B cell (primary cell): Measurements from ENCODE around the gene MR1. TPM values are rescaled to one million over a fixed set of nuclear protein-coding genes. Genes with fewer than 3 reads are reported as not detected.

Source experiments
- ATAC-seq: fragments of 200-7000 bp; cut with Tn5 transposase; one replicate; pipeline ENCODE4 v1.10.0; 2021; ENCODE audit warnings: low read depth, mild to moderate bottlenecking, moderate number of reproducible peaks, moderate library complexity
- CTCF ChIA-PET: fragments of 350-600 bp; sonication (Branson Sonifier 250); formaldehyde crosslinking; loops from one replicate; lab custom pipeline; 2021; ENCODE audit warnings: antibody characterized with exemption, inconsistent platforms; lab: Charles Lee
- POLR2A ChIA-PET: fragments of 350-600 bp; sonication (Branson Sonifier 250); formaldehyde crosslinking; loops from one replicate; lab custom pipeline; 2021; ENCODE audit warnings: antibody characterized with exemption; lab: Charles Lee
- DNase-seq: peaks from one replicate; pipeline ENCODE4 v3.0.0; 2013
- H2AFZ ChIP-seq: 2 replicates; pipeline ENCODE4 v1.6.1; 2012; ENCODE audit warnings: mild to moderate bottlenecking, low read depth, low read length; ENCODE audit not compliant: insufficient read depth, poor library complexity, severe bottlenecking
- H3K27ac ChIP-seq, 2 donors: 1 replicate in 1 of 2; 2 replicates in 1 of 2; pipeline ENCODE4 v1.5.1; 2012 to 2013; ENCODE audit warnings: low read length in 2 of 2, mild to moderate bottlenecking in 2 of 2, moderate library complexity in 1 of 2
- H3K27me3 ChIP-seq, 4 experiments: fragments of 200-600 bp in 1 of 4; sonication (generic) in 1 of 4; replicated peaks in 1 of 4; 1 replicate in 2 of 4; 2 replicates in 2 of 4; pipeline versions ENCODE4 v1.6.1 to v1.7.0; 2013 to 2016; ENCODE audit warnings: low read length in 3 of 4, mild to moderate bottlenecking in 2 of 4, mixed read lengths in 1 of 4, moderate library complexity in 1 of 4; ENCODE audit not compliant: insufficient read depth in 4 of 4, control insufficient read depth in 3 of 4; ENCODE audit errors: control extremely low read depth in 1 of 4
- H3K36me3 ChIP-seq, 2 experiments: replicated peaks in 1 of 2; 1 replicate in 1 of 2; 2 replicates in 1 of 2; pipeline versions ENCODE4 v1.6.1 to v1.7.1; 2013; ENCODE audit warnings: low read length in 1 of 2; ENCODE audit not compliant: insufficient read depth in 2 of 2, control insufficient read depth in 1 of 2; ENCODE audit errors: control extremely low read depth in 1 of 2, extremely low read depth in 1 of 2
- H3K4me1 ChIP-seq, 2 donors: fragments of 200-600 bp in 1 of 2; sonication (generic) in 1 of 2; 1 replicate in 1 of 2; 2 replicates in 1 of 2; pipeline versions ENCODE4 v1.5.1 to v1.6.1; 2013 to 2017; ENCODE audit warnings: low read length in 2 of 2; ENCODE audit not compliant: control insufficient read depth in 2 of 2, insufficient read depth in 2 of 2
- H3K4me2 ChIP-seq: replicated peaks from 2 replicates; pipeline ENCODE3; 2012; ENCODE audit warnings: mild to moderate bottlenecking, low read depth, low read length; ENCODE audit not compliant: poor library complexity, severe bottlenecking
- H3K4me3 ChIP-seq, 5 experiments: fragments of 200-600 bp in 1 of 5; sonication (generic) in 1 of 5; 1 replicate in 3 of 5; 2 replicates in 2 of 5; pipeline versions ENCODE4 v1.5.1 to v1.7.0; 2011 to 2016; ENCODE audit warnings: low read length in 4 of 5, mild to moderate bottlenecking in 4 of 5, low read depth in 2 of 5, control low read depth in 1 of 5, moderate library complexity in 1 of 5; ENCODE audit not compliant: insufficient read depth in 1 of 5; ENCODE audit errors: control extremely low read depth in 1 of 5, extremely low read depth in 1 of 5
- H3K79me2 ChIP-seq: fragments of 200-600 bp; sonication (generic); one replicate; pipeline ENCODE4 v1.6.0; 2016; ENCODE audit warnings: low read length; ENCODE audit not compliant: control insufficient read depth, insufficient read depth
- H3K9ac ChIP-seq: fragments of 200-600 bp; sonication (generic); 2 replicates; pipeline ENCODE4 v1.6.1; 2017; ENCODE audit warnings: mild to moderate bottlenecking, low read length, moderate library complexity
- H3K9me3 ChIP-seq, 3 donors: one replicate each; pipeline versions ENCODE4 v1.6.1 to v1.7.1; 2013; ENCODE audit warnings: low read length in 2 of 3; ENCODE audit not compliant: control insufficient read depth in 2 of 3, insufficient read depth in 1 of 3; ENCODE audit errors: control extremely low read depth in 1 of 3
- H4K20me1 ChIP-seq: 2 replicates; pipeline ENCODE4 v1.6.0; 2012; ENCODE audit warnings: mild to moderate bottlenecking, low read length; ENCODE audit not compliant: insufficient read depth, control insufficient read depth, poor library complexity, severe bottlenecking
- H3K27ac Mint-ChIP-seq: one replicate; pipeline ENCODE4 v1.8.0; 2021; ENCODE audit warnings: mixed read lengths
- H3K27me3 Mint-ChIP-seq: one replicate; pipeline ENCODE4 v1.8.0; 2021; ENCODE audit warnings: mixed read lengths
- H3K4me1 Mint-ChIP-seq: one replicate; pipeline ENCODE4 v1.8.0; 2021; ENCODE audit warnings: mixed read lengths
- H3K4me3 Mint-ChIP-seq: one replicate; pipeline ENCODE4 v1.8.0; 2021; ENCODE audit warnings: mixed read lengths
- H3K9me3 Mint-ChIP-seq: one replicate; pipeline ENCODE4 v1.8.0; 2022; ENCODE audit warnings: mixed read lengths; ENCODE audit not compliant: insufficient read depth
- CTCF ChIP-seq: fragments of 200-600 bp; IDR thresholded peaks from one replicate; pipeline ENCODE4 v1.8.0; 2022; ENCODE audit warnings: antibody characterized with exemption, mild to moderate bottlenecking
- EZH2 ChIP-seq: IDR thresholded peaks from 2 replicates; pipeline ENCODE4 v1.6.1; 2012; ENCODE audit warnings: borderline replicate concordance, low read depth, mild to moderate bottlenecking, moderate library complexity, low read length; ENCODE audit not compliant: insufficient read depth, poor library complexity, severe bottlenecking
- WGBS: methylation state at CpG from one replicate; pipeline ENCODE4 v1.1.5; 2013; ENCODE audit warnings: missing lambda C conversion rate; ENCODE audit not compliant: insufficient coverage; 5-methylcytosine and 5-hydroxymethylcytosine counted together
- intact Hi-C: fragments of 100-400 bp; cut with micrococcal nuclease; formaldehyde crosslinking; loops from one replicate; pipeline ENCODE4 v1.10.0; 2022
- polyA plus RNA-seq: library from polyadenylated mRNA; depleted of rRNA; stranded (reverse); fragments of >200 nt; gene quantifications from 2 replicates; pipeline ENCODE4 v1.2.3, GENCODE V29; 2012
- total RNA-seq, 2 donors: library from RNA; stranded (reverse); fragments of 120-200 nt in 1 of 2; gene quantifications; 1 replicate in 1 of 2; 2 replicates in 1 of 2; pipeline versions ENCODE4 v1.2.3 to v1.2.4, GENCODE V29; 2013 to 2022

MR1 gene
- total and polyA plus RNA-seq, 2 donors (not counting 1 experiment from before 2014, with no cell fraction given) = 9.5 to 28.2 TPM

- CTCF ChIA-PET = interaction anchor here (1.1 to 11.8 kb wide), 6 partner anchors 18 to 584 kb away, joined by 3 to 672 read pairs (median 33); no protein-coding TSS in a partner anchor
- Histone ChIP-seq H3K27ac (peak overlapping the region; percentile 11 to 67), H3K79me2 (peaks cover 53% of the 10 kb centered on the region), H3K36me3 (peaks cover 1 to 5% of the 10 kb centered on the region in 2 experiments), H3K4me3 (no peak overlapping the region), H3K9me3 (no peaks in the 10 kb centered on the region), H2AFZ (peak overlapping the region; percentile 4), H3K27me3 (no peaks in the 10 kb centered on the region), H3K4me2 (peak overlapping the region; percentile 82), H4K20me1 (peaks cover 24% of the 10 kb centered on the region), H3K9ac (peak overlapping the region; percentile 99), H3K4me1 (peaks cover 30 to 35% of the 10 kb centered on the region in 2 donors)
- Mint-ChIP-seq H3K4me1 (peaks cover 36% of the 10 kb centered on the region), H3K27ac (peak overlapping the region; percentile 100), H3K4me3 (peak overlapping the region; percentile 100), H3K9me3 (no peaks in the 10 kb centered on the region), H3K27me3 (no peaks in the 10 kb centered on the region)
- no peak for DNase-seq
- no peak for ATAC-seq
- POLR2A ChIA-PET = interaction anchor here (1.0 to 8.1 kb wide), 8 partner anchors 10 to 63 kb away, joined by 3 to 109 read pairs (median 20); no protein-coding TSS in a partner anchor
- intact Hi-C loops = no loop called here
- TF ChIP-seq CTCF (no peak), EZH2 (no peak)
- WGBS = 92% methylated on average over 3 of the region's 5 CpGs
Measured at GRCh38 chr1:181086926-181087325, 53.1 kb downstream of the MR1 start.

GRCh38 chr1:181087400-181087901, 53.7 kb downstream of the MR1 start:
- ChIA-PET POLR2A (interaction anchor here (1.0 to 8.1 kb wide), 6 partner anchors 18 to 62 kb away, joined by 3 to 109 read pairs (median 40); no protein-coding TSS in a partner anchor), CTCF (interaction anchor here (0.7 to 11.8 kb wide), 8 partner anchors 18 to 585 kb away, joined by 3 to 672 read pairs (median 4); no protein-coding TSS in a partner anchor)
- ATAC-seq (peak; percentile 8), DNase-seq (peak; percentile 76)
- intact Hi-C loops = no loop called here
- no peaks in the 10 kb centered on the region for H3K9me3 Mint-ChIP-seq
- H3K4me2 ChIP-seq = peak overlapping the region; percentile 82
- no peaks in the 10 kb centered on the region for H3K27me3 ChIP-seq
- H2AFZ ChIP-seq = peak overlapping the region; percentile 4
- peak overlapping the region; percentile 100 for H3K27ac Mint-ChIP-seq
- peak overlapping the region; percentile 11 to 67 for H3K27ac ChIP-seq
- peaks cover 2 to 10% of the 10 kb centered on the region in 2 experiments for H3K36me3 ChIP-seq
- peak overlapping the region; percentile 100 for H3K4me3 Mint-ChIP-seq
- peak overlapping the region in 2 of 5 experiments; percentile 94 to 98 for H3K4me3 ChIP-seq
- no peak for TF ChIP-seq CTCF
- no peak for TF ChIP-seq EZH2
- H3K9ac ChIP-seq = peak overlapping the region; percentile 99
- H3K9me3 ChIP-seq = no peaks in the 10 kb centered on the region
- H3K79me2 ChIP-seq = peaks cover 58% of the 10 kb centered on the region
- peaks cover 40% of the 10 kb centered on the region for H3K4me1 Mint-ChIP-seq
- peaks cover 34 to 40% of the 10 kb centered on the region in 2 donors for H3K4me1 ChIP-seq
- H4K20me1 ChIP-seq = peaks cover 27% of the 10 kb centered on the region
- no peaks in the 10 kb centered on the region for H3K27me3 Mint-ChIP-seq
- WGBS = 8% methylated on average over 5 of the region's 8 CpGs
